ES-I3 (cell line): Measurements from ENCODE around the gene CD27.

ENCODE experiments used
- H3K36me3 ChIP-seq: 2 replicates; pipeline ENCODE4 v1.6.1; 2013; ENCODE audit warnings: mild to moderate bottlenecking, low read length, control low read depth, moderate library complexity; ENCODE audit not compliant: insufficient read depth
- H3K4me1 ChIP-seq: 2 replicates; pipeline ENCODE4 v1.6.1; 2013; ENCODE audit warnings: mild to moderate bottlenecking, control low read depth, low read length; ENCODE audit not compliant: insufficient read depth
- H3K9ac ChIP-seq: 2 replicates; pipeline ENCODE4 v1.6.1; 2013; ENCODE audit warnings: low read depth, mild to moderate bottlenecking, low read length, moderate library complexity
- H3K9me3 ChIP-seq: 2 replicates; pipeline ENCODE4 v1.6.1; 2013; ENCODE audit warnings: mild to moderate bottlenecking, low read length, moderate library complexity; ENCODE audit not compliant: control insufficient read depth, insufficient read depth

CD27 gene

DNA sequence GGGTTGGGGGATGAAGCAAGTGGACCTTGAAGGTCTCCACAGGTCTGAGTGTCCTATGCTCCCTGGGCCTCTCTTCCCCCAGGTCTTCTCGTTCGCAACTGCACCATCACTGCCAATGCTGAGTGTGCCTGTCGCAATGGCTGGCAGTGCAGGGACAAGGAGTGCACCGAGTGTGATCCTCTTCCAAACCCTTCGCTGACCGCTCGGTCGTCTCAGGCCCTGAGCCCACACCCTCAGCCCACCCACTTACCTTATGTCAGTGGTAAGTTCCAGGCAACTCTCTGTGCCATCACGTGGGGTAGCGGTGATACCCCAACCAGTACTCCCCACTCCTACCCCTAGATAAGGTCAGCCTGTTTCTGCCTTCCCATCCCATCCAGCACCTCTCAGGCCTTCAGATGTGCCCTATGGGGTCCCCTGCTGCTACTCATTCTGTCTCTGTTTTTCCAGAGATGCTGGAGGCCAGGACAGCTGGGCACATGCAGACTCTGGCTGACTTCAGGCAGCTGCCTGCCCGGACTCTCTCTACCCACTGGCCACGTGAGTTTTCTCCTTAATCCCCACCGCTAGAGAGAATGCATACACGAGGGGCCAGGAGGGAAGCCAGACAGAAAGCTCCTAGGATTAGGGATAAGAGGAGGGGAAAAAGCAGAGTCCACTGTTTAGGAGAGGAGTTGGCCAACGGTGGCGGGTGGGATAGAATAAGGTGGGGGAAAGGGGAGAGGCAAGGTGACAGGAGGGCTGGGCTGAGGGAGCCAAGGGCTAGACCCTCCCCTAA, 5.5 kb downstream of the CD27 start:
- Histone ChIP-seq H3K4me1 (peaks cover 22% of the 10 kb centered on the region), H3K36me3 (no peaks in the 10 kb centered on the region), H3K9me3 (no peaks in the 10 kb centered on the region), H3K9ac (peak overlapping the region; percentile 62; the same call in 1 of the 2 replicates)

DNA sequence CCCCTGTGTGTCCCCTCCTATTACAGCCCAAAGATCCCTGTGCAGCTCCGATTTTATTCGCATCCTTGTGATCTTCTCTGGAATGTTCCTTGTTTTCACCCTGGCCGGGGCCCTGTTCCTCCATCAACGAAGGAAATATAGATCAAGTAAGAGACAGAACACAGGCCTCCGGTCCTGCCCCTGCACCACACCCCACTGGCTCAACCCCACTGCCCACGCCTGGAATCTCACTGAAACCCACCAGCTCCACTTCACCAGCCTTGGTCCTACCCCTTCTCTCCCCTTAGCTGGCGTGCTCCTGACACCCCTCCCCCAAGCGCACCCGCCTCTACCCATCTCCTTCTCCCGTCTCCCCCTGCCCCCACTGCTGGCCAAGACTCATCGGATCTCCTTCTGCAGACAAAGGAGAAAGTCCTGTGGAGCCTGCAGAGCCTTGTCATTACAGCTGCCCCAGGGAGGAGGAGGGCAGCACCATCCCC, 6.2 kb downstream of the CD27 start:
- Histone ChIP-seq H3K9me3 (no peaks in the 10 kb centered on the region), H3K36me3 (no peaks in the 10 kb centered on the region), H3K9ac (peak overlapping the region; percentile 62), H3K4me1 (peaks cover 22% of the 10 kb centered on the region)

DNA sequence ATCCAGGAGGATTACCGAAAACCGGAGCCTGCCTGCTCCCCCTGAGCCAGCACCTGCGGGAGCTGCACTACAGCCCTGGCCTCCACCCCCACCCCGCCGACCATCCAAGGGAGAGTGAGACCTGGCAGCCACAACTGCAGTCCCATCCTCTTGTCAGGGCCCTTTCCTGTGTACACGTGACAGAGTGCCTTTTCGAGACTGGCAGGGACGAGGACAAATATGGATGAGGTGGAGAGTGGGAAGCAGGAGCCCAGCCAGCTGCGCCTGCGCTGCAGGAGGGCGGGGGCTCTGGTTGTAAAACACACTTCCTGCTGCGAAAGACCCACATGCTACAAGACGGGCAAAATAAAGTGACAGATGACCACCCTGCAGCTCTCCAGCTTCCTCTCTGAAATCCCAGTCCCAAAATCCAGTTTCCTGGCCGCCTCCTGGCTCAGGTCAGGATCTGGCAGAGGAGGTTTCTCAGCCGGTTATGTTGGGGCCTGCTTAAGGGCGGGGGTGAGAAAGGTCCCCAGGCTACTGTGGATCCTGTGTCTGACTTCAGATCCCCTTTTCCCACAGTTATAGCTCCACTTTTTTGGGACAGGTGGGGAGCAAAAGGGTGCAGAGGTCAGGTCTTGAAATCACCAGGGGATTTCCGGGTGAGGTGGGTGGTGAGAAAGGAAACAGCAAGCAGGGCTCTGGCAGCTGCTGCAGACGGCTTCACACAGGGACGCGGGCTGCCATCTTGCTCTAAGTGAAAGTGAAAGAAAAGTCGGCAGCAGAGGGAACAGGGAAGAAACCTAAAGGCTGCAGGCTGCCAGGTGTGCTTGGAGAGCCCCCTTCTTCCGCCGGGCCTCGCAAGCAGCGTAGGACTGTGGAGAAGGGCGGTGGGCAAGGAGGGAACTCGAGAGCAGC, 6.8 kb downstream of the CD27 start, which contains the start of gene TAPBPL:
TAPBPL (plus strand) TSS at position 695 of the 897 bp plus-strand sequence. CDS start 207 bp downstream, outside the sequence.
- no peaks in the 10 kb centered on the region for H3K36me3 ChIP-seq
- H3K9me3 ChIP-seq = no peaks in the 10 kb centered on the region
- peak within 1 kb of the TSS; percentile 62 for H3K9ac ChIP-seq
- peaks cover 22% of the 10 kb centered on the region for H3K4me1 ChIP-seq

DNA sequence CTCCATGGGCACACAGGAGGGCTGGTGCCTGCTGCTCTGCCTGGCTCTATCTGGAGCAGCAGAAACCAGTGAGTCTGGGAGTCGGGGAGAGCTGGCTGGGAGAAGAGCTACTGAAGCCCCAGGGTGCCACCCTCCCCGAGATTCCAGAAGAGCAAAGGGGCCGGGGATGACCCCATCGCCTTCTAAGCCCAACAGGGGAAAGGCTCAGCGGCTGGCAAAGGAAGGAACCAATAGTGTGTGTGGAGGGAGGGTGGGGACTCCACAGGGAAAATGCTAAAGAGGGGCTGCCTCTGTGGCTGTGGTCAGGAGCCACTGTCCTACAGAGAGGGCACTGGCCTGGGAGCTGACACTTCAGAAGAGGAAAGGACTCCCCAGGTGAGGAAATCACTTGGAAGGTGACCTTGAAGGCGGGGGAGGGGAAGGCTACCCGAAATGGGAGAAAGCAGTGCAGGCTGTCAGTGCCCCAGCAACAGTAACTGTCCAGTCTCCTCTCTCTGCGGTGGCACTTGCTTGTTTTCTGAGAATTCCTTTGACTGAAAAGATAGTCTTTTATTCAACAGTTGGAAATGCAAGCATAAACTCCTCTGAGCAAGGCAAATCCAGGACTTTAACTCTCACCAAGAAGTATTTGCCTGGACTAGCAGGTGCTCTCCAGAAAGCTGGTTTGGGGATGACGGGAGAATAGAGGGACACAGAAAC, 7.6 kb downstream of the CD27 start:
- H3K9ac ChIP-seq = peak overlapping the region; percentile 62
- H3K4me1 ChIP-seq = peaks cover 22% of the 10 kb centered on the region
- H3K36me3 ChIP-seq = no peaks in the 10 kb centered on the region
- H3K9me3 ChIP-seq = no peaks in the 10 kb centered on the region

DNA sequence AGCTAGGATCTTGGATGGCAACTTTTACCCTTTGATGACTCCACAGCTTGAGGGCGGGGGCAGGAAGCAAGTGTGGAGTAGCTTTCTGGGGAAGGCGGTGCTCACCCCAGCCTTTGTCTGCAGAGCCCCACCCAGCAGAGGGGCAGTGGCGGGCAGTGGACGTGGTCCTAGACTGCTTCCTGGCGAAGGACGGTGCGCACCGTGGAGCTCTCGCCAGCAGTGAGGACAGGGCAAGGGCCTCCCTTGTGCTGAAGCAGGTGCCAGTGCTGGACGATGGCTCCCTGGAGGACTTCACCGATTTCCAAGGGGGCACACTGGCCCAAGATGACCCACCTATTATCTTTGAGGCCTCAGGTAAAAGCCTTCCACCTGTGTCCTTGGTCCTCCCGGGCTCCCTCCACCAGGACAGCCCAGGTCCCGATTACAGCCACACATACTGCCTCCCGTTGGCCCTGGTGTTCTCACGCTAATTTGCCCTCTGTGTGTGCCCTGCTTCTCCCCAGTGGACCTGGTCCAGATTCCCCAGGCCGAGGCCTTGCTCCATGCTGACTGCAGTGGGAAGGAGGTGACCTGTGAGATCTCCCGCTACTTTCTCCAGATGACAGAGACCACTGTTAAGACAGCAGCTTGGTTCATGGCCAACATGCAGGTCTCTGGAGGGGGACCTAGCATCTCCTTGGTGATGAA, 8.3 kb downstream of the CD27 start:
- Histone ChIP-seq H3K36me3 (no peaks in the 10 kb centered on the region), H3K9me3 (no peaks in the 10 kb centered on the region), H3K4me1 (peaks cover 22% of the 10 kb centered on the region), H3K9ac (0 out of 2 replicates have a peak overlapping the region, but pooled peaks have one; percentile 62)

DNA sequence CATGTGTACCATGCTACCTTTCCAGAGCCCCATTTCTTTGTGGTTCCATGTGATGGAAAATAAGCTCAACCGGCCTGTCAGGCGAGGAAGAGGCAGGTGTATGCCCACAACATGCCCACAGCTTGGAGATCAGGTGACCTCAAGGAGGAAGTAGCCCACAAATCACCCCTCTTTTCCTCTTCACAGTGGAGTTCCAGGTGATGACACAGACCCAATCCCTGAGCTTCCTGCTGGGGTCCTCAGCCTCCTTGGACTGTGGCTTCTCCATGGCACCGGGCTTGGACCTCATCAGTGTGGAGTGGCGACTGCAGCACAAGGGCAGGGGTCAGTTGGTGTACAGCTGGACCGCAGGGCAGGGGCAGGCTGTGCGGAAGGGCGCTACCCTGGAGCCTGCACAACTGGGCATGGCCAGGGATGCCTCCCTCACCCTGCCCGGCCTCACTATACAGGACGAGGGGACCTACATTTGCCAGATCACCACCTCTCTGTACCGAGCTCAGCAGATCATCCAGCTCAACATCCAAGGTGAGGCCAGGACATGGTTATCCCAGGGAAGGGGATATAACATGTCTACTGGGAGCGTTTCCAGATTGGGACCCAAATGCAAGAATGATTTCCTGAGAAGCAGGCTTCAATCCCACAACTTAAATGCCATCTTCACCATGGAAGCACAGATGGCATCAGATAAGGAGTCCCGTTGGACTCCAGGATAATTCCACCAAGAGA, 12.6 kb downstream of the CD27 start:
- Histone ChIP-seq H3K36me3 (peaks cover 4% of the 10 kb centered on the region; the same call in 1 of the 2 replicates), H3K9me3 (no peaks in the 10 kb centered on the region), H3K4me1 (peaks cover 9% of the 10 kb centered on the region), H3K9ac (no peak overlapping the region)

DNA sequence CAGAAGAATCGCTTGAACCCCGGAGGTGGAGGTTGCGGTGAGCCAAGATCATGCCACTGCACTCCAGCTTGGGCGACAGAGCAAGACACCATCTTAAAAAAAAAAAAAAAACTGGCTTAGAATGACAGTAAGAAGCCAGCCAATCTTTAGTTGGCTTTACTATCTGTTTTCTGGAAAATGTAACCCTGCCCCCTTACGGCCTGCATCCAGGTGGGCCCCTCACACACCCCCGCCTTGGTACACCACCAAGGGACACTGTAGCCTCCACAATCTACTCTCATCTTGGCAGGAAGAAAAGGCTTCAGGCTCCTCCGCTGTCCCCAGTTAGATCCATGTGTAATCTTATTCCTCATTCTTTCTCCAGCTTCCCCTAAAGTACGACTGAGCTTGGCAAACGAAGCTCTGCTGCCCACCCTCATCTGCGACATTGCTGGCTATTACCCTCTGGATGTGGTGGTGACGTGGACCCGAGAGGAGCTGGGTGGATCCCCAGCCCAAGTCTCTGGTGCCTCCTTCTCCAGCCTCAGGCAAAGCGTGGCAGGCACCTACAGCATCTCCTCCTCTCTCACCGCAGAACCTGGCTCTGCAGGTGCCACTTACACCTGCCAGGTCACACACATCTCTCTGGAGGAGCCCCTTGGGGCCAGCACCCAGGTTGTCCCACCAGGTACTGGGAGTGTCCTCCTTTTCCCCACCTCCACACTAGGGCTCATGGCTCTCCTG, 13.7 kb downstream of the CD27 start:
- Histone ChIP-seq H3K4me1 (no peaks in the 10 kb centered on the region), H3K36me3 (peaks cover 4% of the 10 kb centered on the region; the same call in 1 of the 2 replicates), H3K9ac (no peak overlapping the region), H3K9me3 (no peaks in the 10 kb centered on the region)

DNA sequence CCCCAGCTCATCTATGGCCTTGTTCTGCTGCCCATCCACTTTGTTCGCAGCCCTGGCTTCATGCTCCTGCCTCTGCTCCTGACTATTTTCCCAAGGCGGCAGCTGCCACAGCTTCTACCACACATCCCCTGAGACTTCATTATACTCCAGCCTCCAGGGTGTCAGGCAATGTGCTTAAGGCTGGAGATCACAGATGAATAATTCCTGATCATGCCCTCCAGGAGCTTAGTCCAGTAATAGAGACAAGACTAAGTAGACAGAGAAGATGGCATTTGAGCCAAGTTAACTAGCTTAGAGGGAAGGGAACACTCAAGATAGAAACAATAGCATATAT, 14.2 kb downstream of the CD27 start:
- Histone ChIP-seq H3K9ac (no peak overlapping the region), H3K9me3 (no peaks in the 10 kb centered on the region), H3K4me1 (no peaks in the 10 kb centered on the region), H3K36me3 (peaks cover 4% of the 10 kb centered on the region; the same call in 1 of the 2 replicates)

DNA sequence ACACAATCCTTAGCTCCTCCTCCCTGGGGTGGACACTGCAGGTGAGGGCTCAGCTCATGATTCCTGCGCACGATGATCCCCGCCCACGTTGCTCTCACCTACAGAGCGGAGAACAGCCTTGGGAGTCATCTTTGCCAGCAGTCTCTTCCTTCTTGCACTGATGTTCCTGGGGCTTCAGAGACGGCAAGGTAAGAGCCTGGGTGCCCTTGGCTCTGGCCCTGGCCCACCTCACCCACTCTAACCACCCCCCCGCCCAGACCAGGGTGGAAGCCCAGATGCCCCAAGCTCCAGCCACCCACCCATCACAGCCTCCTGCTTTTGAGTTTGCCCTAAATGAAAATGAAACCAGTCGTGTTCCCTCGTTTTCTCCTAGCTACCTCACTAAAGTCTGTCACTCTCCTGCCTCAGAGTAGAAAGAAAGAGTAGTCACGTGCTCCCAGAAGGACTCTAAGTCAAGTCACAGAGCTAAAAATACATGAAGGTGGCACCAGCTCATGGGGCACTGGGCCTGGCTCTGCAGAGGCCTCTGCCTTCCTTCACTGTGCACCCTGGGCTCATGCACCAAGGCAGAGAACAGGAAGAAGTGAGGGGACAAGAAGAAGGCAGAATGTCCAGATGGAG, 16.1 kb downstream of the CD27 start:
- H3K9me3 ChIP-seq = no peaks in the 10 kb centered on the region
- no peak overlapping the region for H3K9ac ChIP-seq
- peaks cover 11% of the 10 kb centered on the region for H3K36me3 ChIP-seq
- H3K4me1 ChIP-seq = no peaks in the 10 kb centered on the region

DNA sequence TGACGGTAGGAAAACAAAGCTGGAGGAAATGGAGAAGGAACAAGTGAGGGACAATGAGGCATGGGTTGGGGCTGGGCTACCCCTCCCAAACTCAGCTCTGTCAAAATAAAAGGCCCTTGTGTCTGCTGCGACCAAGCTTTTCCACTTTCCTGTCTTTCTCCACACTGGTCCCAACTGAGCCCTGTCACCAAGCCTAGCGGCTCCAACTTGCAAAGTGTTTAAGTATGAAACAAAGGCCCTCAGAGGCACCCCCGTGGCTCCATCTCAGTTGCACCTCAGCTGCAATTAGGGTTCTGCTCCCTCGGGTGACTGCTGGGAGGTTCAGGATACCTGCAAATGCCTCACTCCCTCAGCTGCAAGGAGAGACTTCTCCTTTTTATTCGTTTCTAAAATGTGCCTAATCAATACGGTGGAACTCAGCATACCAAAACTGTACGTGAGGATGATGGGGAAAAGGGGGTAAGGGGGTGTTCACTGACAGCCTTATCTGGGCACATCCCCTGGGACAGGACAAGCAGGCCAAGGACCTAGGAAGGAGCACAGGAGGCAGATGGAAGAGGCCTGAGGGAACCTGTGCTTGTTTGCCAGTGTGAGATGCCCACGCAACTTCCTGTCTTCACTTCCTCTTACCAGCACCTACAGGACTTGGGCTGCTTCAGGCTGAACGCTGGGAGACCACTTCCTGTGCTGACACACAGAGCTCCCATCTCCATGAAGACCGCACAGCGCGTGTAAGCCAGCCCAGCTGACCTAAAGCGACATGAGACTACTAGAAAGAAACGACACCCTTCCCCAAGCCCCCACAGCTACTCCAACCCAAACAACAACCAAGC, 16.9 kb downstream of the CD27 start:
- no peaks in the 10 kb centered on the region for H3K9me3 ChIP-seq
- no peaks in the 10 kb centered on the region for H3K4me1 ChIP-seq
- H3K36me3 ChIP-seq = peaks cover 11% of the 10 kb centered on the region
- H3K9ac ChIP-seq = no peak overlapping the region

DNA sequence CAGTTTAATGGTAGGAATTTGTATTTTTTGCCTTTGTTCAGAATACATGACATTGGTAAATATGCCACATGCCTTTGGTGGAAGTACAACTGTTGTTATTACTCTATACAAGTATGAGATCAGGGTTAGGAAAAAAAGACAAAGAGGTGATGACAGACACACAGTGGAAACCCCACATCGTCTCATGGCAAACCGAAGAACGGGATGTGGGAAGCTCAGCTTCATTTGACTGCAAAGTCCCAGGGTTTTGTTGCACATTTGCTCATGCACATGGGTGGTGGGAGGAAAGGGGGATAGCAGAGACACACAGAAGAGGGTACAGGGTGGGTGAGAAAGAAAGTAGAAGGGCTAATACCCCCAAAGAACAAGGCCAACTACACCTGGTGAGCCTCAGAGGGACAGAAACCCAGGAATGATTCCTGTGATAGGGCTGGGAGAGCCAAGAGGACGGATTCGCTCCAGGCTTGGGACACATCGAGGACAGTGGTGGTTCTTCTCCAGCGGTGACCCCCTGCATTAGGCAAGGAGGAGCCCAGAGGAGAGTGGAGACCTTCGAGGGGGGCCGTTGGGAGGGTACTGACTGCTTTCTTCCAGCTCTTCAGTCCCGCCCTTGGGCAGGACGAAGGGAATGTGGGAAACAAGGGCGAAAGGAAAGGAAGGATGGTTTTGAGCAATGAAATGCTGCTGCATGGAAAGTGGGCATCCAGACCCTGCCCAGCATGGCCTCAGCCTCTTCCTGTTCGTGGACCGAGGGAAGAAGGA, 17.7 kb downstream of the CD27 start:
- Histone ChIP-seq H3K4me1 (no peaks in the 10 kb centered on the region), H3K9me3 (no peaks in the 10 kb centered on the region), H3K9ac (no peak overlapping the region), H3K36me3 (peaks cover 11% of the 10 kb centered on the region)
